Measurements from ENCODE around the gene ASMTL.

GRCh38 chrX:1361910-1362309 lies 90.8 kb downstream of the ASMTL start:
- TF ChIP-seq CTCF (IDR thresholded peaks at IDR 0.05; ENCODE audit: insufficient read depth, low read length, poor library complexity, severe bottlenecking) = no peak
- TF ChIP-seq EZH2phosphoT487 (conservative IDR thresholded peaks at IDR 0.05; ENCODE audit: low read length) = no peak

Data from SU-DHL-6 (cell line).